ENCODE results near the gene IMP3. TPM values are rescaled to one million over a fixed set of nuclear protein-coding genes. Genes with fewer than 3 reads are reported as not detected.

IMP3 gene
- total RNA-seq, 2 donors from 2014 or later: 52.2 to 58.2 TPM

DNA sequence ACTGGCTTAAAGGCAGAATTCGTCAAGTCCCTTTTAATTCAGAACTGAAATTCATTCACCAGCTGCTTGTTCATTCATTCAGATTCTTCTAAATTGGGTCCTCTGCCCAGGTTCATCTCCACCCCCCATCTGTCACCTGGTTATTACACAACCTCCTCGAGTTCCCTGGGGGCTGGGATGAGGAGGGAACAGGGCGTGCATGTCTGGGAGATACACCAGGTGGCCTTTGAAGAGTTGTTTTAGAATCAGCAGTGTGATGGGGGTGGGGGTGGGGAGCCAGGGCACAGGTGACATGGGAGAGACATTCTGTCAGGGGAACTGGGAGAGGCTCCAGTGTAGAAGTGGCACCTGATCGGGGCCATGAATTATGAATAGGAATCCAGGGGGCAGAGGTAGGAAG is 15.9 kb upstream of the IMP3 start:
- peaks cover 6% of the 10 kb centered on the region for H3K4me1 ChIP-seq (ENCODE audit: control insufficient read depth, insufficient read depth, low read length)
- Mint-ChIP-seq H3K4me3 (no peak overlapping the region), H3K9me3 (no peaks in the 10 kb centered on the region), H3K36me3 (ENCODE audit: low read depth) (peaks cover 33% of the 10 kb centered on the region), H3K27me3 (ENCODE audit: insufficient read depth) (no peaks in the 10 kb centered on the region), H3K4me1 (peaks cover 19% of the 10 kb centered on the region), H3K27ac (no peak overlapping the region)
- DNase-seq: no peak
- no peak overlapping the region for H3K9ac ChIP-seq (ENCODE audit: extremely low read depth, low read length, poor library complexity, severe bottlenecking)
- no peak overlapping the region for H3K4me3 ChIP-seq (ENCODE audit: low read length)
- TF ChIP-seq, protein P1, sequence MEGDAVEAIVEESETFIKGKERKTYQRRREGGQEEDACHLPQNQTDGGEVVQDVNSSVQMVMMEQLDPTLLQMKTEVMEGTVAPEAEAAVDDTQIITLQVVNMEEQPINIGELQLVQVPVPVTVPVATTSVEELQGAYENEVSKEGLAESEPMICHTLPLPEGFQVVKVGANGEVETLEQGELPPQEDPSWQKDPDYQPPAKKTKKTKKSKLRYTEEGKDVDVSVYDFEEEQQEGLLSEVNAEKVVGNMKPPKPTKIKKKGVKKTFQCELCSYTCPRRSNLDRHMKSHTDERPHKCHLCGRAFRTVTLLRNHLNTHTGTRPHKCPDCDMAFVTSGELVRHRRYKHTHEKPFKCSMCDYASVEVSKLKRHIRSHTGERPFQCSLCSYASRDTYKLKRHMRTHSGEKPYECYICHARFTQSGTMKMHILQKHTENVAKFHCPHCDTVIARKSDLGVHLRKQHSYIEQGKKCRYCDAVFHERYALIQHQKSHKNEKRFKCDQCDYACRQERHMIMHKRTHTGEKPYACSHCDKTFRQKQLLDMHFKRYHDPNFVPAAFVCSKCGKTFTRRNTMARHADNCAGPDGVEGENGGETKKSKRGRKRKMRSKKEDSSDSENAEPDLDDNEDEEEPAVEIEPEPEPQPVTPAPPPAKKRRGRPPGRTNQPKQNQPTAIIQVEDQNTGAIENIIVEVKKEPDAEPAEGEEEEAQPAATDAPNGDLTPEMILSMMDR (conservative IDR thresholded peaks at IDR 0.05): no peak
- peaks cover 17% of the 10 kb centered on the region for H3K36me3 ChIP-seq (ENCODE audit: control insufficient read depth, insufficient read depth, low read length)
- no peak overlapping the region for H3K27ac ChIP-seq (ENCODE audit: low read depth, low read length)
- WGBS, 2 experiments (ENCODE audit: insufficient coverage in 1 of 2, insufficient read length in 1 of 2): 90 to 91% methylated on average over 2 to 4 of the region's 4 CpGs
- H3K9me3 ChIP-seq (ENCODE audit: control insufficient read depth, low read length): no peaks in the 10 kb centered on the region
- no peaks in the 10 kb centered on the region for H3K27me3 ChIP-seq (ENCODE audit: control insufficient read depth, insufficient read depth, low read length, poor library complexity, severe bottlenecking)

DNA sequence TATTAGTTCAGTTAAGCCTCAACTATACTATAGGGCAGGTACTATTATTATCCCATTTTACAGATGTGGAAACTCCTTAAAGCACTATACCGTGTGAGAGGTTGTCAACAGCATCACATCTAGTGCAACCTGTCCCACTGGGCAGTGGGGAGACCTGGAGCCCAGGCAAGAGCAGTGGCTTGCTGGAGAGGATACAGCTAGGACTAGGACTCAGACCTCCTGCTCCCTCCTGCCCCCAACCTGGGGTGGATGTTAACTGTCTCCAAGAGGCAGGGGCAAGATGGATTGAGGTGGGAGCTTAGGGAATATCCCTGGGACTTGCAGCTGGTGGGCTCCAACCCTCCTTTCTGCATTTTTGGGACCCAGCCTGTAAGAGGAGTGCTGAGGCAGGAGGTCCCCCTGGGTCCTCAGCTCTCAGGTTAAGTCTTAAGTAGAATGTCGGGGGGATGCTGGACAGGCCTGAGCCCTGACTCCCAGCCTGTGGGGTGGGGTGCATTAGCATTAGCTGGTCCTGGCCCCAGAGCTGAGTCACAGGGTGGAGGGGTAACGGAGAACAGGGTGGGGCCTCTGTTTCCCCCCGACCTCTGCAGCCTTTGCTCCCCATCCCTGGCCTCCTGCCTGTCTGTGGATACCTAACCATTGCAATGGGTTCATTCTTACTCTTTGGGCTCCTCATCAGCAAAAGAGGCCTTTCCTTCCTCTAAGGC is 14.3 kb upstream of the IMP3 start:
- H3K4me1 Mint-ChIP-seq: peaks cover 34% of the 10 kb centered on the region
- no peak overlapping the region for H3K4me3 Mint-ChIP-seq
- H3K27ac Mint-ChIP-seq: no peak overlapping the region
- Histone ChIP-seq H3K4me3 (ENCODE audit: low read length) (no peak overlapping the region), H3K9me3 (ENCODE audit: control insufficient read depth, low read length) (no peaks in the 10 kb centered on the region), H3K27ac (ENCODE audit: low read depth, low read length) (no peak overlapping the region), H3K27me3 (ENCODE audit: control insufficient read depth, insufficient read depth, low read length, poor library complexity, severe bottlenecking) (no peaks in the 10 kb centered on the region), H3K36me3 (ENCODE audit: control insufficient read depth, insufficient read depth, low read length) (peaks cover 27% of the 10 kb centered on the region), H3K9ac (ENCODE audit: extremely low read depth, low read length, poor library complexity, severe bottlenecking) (no peak overlapping the region), H3K4me1 (ENCODE audit: control insufficient read depth, insufficient read depth, low read length) (peaks cover 12% of the 10 kb centered on the region)
- TF ChIP-seq, protein P1 (conservative IDR thresholded peaks at IDR 0.05): no peak
- no peak for DNase-seq
- peaks cover 40% of the 10 kb centered on the region for H3K36me3 Mint-ChIP-seq (ENCODE audit: low read depth)
- WGBS, 2 experiments (ENCODE audit: insufficient coverage in 1 of 2, insufficient read length in 1 of 2): 87 to 92% methylated on average over 3 to 4 of the region's 4 CpGs
- H3K27me3 Mint-ChIP-seq (ENCODE audit: insufficient read depth): no peaks in the 10 kb centered on the region
- no peaks in the 10 kb centered on the region for H3K9me3 Mint-ChIP-seq

DNA sequence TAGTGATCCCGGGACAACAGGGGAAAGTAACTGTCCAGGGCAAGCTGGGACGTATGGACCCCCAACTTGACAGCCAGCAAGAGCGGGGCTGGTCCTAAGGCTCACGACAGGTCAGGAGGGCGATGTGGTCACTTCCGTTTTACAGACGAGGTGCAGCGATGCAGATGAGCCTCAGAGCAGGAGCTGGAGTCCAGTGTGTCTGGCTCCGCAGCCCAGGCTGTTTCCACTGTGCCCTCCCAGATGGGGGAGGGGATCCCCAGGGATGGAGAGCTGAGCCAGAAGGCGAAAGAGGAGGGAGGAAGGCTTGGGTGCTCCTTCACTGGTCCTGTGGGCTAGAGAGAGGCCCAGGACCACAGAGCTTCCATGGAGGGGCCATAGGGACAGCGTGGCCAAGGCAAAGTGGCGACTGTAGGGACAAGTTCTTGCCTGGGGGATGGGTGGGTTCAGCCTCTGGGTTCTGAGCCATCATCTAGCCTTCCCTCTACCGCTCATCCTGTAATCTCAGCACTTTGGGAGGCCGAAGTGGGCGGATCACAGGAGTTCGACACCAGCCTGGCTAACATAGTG is 13.4 kb upstream of the IMP3 start:
- no peak overlapping the region for H3K9ac ChIP-seq (ENCODE audit: extremely low read depth, low read length, poor library complexity, severe bottlenecking)
- no peaks in the 10 kb centered on the region for H3K9me3 Mint-ChIP-seq
- no peaks in the 10 kb centered on the region for H3K9me3 ChIP-seq (ENCODE audit: control insufficient read depth, low read length)
- DNase-seq: peak; percentile 44
- peak overlapping the region; percentile 45 for H3K27ac Mint-ChIP-seq
- peaks cover 40% of the 10 kb centered on the region for H3K36me3 Mint-ChIP-seq (ENCODE audit: low read depth)
- TF ChIP-seq, protein P1 (conservative IDR thresholded peaks at IDR 0.05): no peak
- H3K4me1 ChIP-seq (ENCODE audit: control insufficient read depth, insufficient read depth, low read length): peaks cover 12% of the 10 kb centered on the region
- peaks cover 25% of the 10 kb centered on the region for H3K36me3 ChIP-seq (ENCODE audit: control insufficient read depth, insufficient read depth, low read length)
- no peaks in the 10 kb centered on the region for H3K27me3 Mint-ChIP-seq (ENCODE audit: insufficient read depth)
- no peaks in the 10 kb centered on the region for H3K27me3 ChIP-seq (ENCODE audit: control insufficient read depth, insufficient read depth, low read length, poor library complexity, severe bottlenecking)
- WGBS, 2 experiments (ENCODE audit: insufficient coverage in 1 of 2, insufficient read length in 1 of 2): 92 to 96% methylated on average over 11 to 16 of the region's 16 CpGs
- H3K4me3 ChIP-seq (ENCODE audit: low read length): no peak overlapping the region
- peaks cover 44% of the 10 kb centered on the region for H3K4me1 Mint-ChIP-seq
- no peak overlapping the region for H3K27ac ChIP-seq (ENCODE audit: low read depth, low read length)
- H3K4me3 Mint-ChIP-seq: no peak overlapping the region

All from endodermal cell (in vitro differentiated cells).